ENCODE measurements around the gene SPPL2A. TPM values are rescaled to one million over a fixed set of nuclear protein-coding genes. Genes with fewer than 3 reads are reported as not detected.

SPPL2A gene
- total and polyA plus RNA-seq, 2 of the 13 experiments (the other 11 are each of a cell fraction or from before 2014, with no cell fraction given): 80.5 to 105 TPM

DNA sequence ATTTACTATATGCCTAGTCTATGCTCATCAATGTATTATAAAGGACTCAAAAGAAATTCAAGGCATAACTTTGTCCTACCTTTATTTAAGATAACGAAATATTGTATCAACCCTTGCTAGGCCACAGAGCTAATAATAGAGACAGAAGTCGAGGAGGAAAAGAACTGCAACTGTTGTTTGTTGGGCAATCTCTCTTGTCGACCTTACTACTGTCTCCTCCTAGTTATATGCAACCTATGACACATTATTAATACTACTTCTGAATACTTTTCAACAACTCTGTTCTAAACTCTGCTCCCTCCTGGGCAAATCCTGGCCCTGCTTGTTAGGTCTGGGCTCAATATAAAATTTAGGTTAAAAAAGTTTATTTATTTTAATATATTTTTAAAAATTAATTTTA, 24.6 kb downstream of the SPPL2A start (continued):
- TF ChIP-seq SMAD9 (CRISPR knock-in tag; IDR thresholded peaks at IDR 0.05): no peak
- TF ChIP-seq ZMAT5 (CRISPR knock-in tag; IDR thresholded peaks at IDR 0.05; ENCODE audit: borderline replicate concordance, low read depth): no peak
- no peak for TF ChIP-seq ATF7-NPFF (CRISPR knock-in tag; IDR thresholded peaks at IDR 0.05; ENCODE audit: low read depth)
- TF ChIP-seq U2AF2 (IDR thresholded peaks at IDR 0.05; ENCODE audit: low read depth, low read length): no peak
- TF ChIP-seq, protein P1, sequence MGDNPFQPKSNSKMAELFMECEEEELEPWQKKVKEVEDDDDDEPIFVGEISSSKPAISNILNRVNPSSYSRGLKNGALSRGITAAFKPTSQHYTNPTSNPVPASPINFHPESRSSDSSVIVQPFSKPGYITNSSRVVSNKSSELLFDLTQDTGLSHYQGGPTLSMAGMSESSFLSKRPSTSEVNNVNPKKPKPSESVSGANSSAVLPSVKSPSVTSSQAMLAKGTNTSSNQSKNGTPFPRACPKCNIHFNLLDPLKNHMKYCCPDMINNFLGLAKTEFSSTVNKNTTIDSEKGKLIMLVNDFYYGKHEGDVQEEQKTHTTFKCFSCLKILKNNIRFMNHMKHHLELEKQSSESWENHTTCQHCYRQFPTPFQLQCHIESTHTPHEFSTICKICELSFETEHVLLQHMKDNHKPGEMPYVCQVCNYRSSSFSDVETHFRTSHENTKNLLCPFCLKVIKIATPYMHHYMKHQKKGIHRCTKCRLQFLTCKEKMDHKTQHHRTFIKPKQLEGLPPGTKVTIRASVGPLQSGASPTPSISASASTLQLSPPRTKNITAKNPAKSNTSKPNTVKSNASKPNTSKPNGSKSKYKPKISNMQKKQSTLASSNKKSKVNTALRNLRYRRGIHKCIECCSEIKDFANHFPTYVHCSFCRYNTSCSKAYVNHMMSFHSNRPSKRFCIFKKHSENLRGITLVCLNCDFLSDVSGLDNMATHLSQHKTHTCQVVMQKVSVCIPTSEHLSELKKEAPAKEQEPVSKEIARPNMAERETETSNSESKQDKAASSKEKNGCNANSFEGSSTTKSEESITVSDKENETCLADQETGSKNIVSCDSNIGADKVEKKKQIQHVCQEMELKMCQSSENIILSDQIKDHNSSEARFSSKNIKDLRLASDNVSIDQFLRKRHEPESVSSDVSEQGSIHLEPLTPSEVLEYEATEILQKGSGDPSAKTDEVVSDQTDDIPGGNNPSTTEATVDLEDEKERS (CRISPR knock-in tag; IDR thresholded peaks at IDR 0.05): no peak
- TF ChIP-seq ZNF207 (IDR thresholded peaks at IDR 0.05; ENCODE audit: borderline replicate concordance): no peak
- TF ChIP-seq, protein P2, sequence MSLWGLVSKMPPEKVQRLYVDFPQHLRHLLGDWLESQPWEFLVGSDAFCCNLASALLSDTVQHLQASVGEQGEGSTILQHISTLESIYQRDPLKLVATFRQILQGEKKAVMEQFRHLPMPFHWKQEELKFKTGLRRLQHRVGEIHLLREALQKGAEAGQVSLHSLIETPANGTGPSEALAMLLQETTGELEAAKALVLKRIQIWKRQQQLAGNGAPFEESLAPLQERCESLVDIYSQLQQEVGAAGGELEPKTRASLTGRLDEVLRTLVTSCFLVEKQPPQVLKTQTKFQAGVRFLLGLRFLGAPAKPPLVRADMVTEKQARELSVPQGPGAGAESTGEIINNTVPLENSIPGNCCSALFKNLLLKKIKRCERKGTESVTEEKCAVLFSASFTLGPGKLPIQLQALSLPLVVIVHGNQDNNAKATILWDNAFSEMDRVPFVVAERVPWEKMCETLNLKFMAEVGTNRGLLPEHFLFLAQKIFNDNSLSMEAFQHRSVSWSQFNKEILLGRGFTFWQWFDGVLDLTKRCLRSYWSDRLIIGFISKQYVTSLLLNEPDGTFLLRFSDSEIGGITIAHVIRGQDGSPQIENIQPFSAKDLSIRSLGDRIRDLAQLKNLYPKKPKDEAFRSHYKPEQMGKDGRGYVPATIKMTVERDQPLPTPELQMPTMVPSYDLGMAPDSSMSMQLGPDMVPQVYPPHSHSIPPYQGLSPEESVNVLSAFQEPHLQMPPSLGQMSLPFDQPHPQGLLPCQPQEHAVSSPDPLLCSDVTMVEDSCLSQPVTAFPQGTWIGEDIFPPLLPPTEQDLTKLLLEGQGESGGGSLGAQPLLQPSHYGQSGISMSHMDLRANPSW (CRISPR knock-in tag; IDR thresholded peaks at IDR 0.05; ENCODE audit: borderline replicate concordance): no peak
- TF ChIP-seq ZNF737 (CRISPR knock-in tag; IDR thresholded peaks at IDR 0.05; ENCODE audit: borderline replicate concordance): no peak

Measured in HepG2 (cell line).